HCT116 (cell line): ENCODE results near the gene GRB10.

ENCODE experiments used
- EZH2phosphoT487 ChIP-seq: fragments of 200-600 bp; IDR thresholded peaks from 2 replicates; pipeline ENCODE4 v1.6.1; 2018; ENCODE audit warnings: antibody characterized with exemption, borderline replicate concordance
- MAX ChIP-seq: IDR thresholded peaks from 2 replicates; pipeline ENCODE4 v1.6.1; 2012
- POLR2A ChIP-seq: IDR thresholded peaks from 2 replicates; pipeline ENCODE4 v1.7.0; 2011; ENCODE audit warnings: borderline replicate concordance; ENCODE audit not compliant: insufficient read depth, insufficient read length; ENCODE audit errors: extremely low read depth
- POLR2AphosphoS5 ChIP-seq: IDR thresholded peaks from 2 replicates; pipeline ENCODE4 v1.6.1; 2011; ENCODE audit warnings: mild to moderate bottlenecking, low read depth, low read length, moderate library complexity
- ZBTB33 ChIP-seq: IDR thresholded peaks from 2 replicates; pipeline ENCODE4 v1.6.1; 2011; ENCODE audit warnings: mild to moderate bottlenecking, low read length, moderate library complexity; ENCODE audit not compliant: insufficient replicate concordance; ENCODE audit errors: extremely low read depth
- ZNF274 ChIP-seq: fragments of 200-500 bp; sonication (Bioruptor generic); IDR thresholded peaks from 2 replicates; pipeline ENCODE4 v1.6.1; 2014; ENCODE audit warnings: mild to moderate bottlenecking, low read depth, low read length, inconsistent platforms
- TF ChIP-seq, protein P1 (sequence below), 3 experiments: fragments of 200-600 bp in 1 of 3; sonication (generic) in 1 of 3; IDR thresholded peaks in 2 of 3; conservative IDR thresholded peaks in 1 of 3; 2 replicates each; pipeline ENCODE4 v1.5.1; 2012 to 2017; ENCODE audit warnings: low read depth in 2 of 3, low read length in 2 of 3, antibody characterized with exemption in 1 of 3, borderline replicate concordance in 1 of 3, control low read depth in 1 of 3, mild to moderate bottlenecking in 1 of 3, mixed read lengths in 1 of 3, mixed run types in 1 of 3, moderate library complexity in 1 of 3; ENCODE audit not compliant: insufficient read depth in 1 of 3
- TF ChIP-seq, protein P2 (sequence below): IDR thresholded peaks from 2 replicates; pipeline ENCODE4 v1.6.1; 2012; ENCODE audit warnings: low read depth

GRCh38 chr7:50610521-50611277, 172.0 kb downstream of the GRB10 start:
- TF ChIP-seq POLR2AphosphoS5 (no peak), EZH2phosphoT487 (no peak), POLR2A (no peak), ZBTB33 (no peak), MAX (no peak), ZNF274 (no peak)
- TF ChIP-seq, protein P1, sequence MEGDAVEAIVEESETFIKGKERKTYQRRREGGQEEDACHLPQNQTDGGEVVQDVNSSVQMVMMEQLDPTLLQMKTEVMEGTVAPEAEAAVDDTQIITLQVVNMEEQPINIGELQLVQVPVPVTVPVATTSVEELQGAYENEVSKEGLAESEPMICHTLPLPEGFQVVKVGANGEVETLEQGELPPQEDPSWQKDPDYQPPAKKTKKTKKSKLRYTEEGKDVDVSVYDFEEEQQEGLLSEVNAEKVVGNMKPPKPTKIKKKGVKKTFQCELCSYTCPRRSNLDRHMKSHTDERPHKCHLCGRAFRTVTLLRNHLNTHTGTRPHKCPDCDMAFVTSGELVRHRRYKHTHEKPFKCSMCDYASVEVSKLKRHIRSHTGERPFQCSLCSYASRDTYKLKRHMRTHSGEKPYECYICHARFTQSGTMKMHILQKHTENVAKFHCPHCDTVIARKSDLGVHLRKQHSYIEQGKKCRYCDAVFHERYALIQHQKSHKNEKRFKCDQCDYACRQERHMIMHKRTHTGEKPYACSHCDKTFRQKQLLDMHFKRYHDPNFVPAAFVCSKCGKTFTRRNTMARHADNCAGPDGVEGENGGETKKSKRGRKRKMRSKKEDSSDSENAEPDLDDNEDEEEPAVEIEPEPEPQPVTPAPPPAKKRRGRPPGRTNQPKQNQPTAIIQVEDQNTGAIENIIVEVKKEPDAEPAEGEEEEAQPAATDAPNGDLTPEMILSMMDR (IDR thresholded peaks at IDR 0.05 in 2 of 3, conservative IDR thresholded peaks at IDR 0.05 in 1 of 3; ENCODE audit: borderline replicate concordance in 1 of 3, insufficient read depth in 1 of 3, low read depth in 2 of 3, low read length in 2 of 3) = no peak
- TF ChIP-seq, protein P2, sequence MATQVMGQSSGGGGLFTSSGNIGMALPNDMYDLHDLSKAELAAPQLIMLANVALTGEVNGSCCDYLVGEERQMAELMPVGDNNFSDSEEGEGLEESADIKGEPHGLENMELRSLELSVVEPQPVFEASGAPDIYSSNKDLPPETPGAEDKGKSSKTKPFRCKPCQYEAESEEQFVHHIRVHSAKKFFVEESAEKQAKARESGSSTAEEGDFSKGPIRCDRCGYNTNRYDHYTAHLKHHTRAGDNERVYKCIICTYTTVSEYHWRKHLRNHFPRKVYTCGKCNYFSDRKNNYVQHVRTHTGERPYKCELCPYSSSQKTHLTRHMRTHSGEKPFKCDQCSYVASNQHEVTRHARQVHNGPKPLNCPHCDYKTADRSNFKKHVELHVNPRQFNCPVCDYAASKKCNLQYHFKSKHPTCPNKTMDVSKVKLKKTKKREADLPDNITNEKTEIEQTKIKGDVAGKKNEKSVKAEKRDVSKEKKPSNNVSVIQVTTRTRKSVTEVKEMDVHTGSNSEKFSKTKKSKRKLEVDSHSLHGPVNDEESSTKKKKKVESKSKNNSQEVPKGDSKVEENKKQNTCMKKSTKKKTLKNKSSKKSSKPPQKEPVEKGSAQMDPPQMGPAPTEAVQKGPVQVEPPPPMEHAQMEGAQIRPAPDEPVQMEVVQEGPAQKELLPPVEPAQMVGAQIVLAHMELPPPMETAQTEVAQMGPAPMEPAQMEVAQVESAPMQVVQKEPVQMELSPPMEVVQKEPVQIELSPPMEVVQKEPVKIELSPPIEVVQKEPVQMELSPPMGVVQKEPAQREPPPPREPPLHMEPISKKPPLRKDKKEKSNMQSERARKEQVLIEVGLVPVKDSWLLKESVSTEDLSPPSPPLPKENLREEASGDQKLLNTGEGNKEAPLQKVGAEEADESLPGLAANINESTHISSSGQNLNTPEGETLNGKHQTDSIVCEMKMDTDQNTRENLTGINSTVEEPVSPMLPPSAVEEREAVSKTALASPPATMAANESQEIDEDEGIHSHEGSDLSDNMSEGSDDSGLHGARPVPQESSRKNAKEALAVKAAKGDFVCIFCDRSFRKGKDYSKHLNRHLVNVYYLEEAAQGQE = no peak
